Psoas muscle (tissue), 8 donors: ENCODE results near the gene STUB1. TPM values are rescaled to one million over a fixed set of nuclear protein-coding genes. Genes with fewer than 3 reads are reported as not detected.

Experiments used
- ATAC-seq, 4 donors: fragments of 200-7000 bp; cut with Tn5 transposase; one replicate each; pipeline ENCODE4 v1.9.1; 2020; ENCODE audit warnings: moderate library complexity in 3 of 4, mild to moderate bottlenecking in 2 of 4
- DNase-seq, 2 donors: peaks; one replicate each; pipeline ENCODE4 v3.0.0-alpha.2; 2020
- H3K27ac ChIP-seq: fragments of 200-600 bp; one replicate; pipeline ENCODE4 v1.8.0; 2022
- H3K27me3 ChIP-seq, 3 donors: fragments of 200-600 bp in 1 of 3; one replicate each; pipeline versions ENCODE4 v1.6.1 to v1.8.0; 2013 to 2022; ENCODE audit warnings: low read length in 2 of 3, mild to moderate bottlenecking in 2 of 3, moderate library complexity in 1 of 3; ENCODE audit not compliant: insufficient read depth in 3 of 3
- H3K36me3 ChIP-seq, 2 donors: fragments of 200-600 bp in 1 of 2; one replicate each; pipeline versions ENCODE4 v1.6.1 to v1.8.0; 2013 to 2022; ENCODE audit warnings: low read depth in 1 of 2, mild to moderate bottlenecking in 1 of 2, moderate library complexity in 1 of 2; ENCODE audit not compliant: insufficient read depth in 1 of 2
- H3K4me1 ChIP-seq: fragments of 200-600 bp; one replicate; pipeline ENCODE4 v1.8.0; 2022
- H3K4me3 ChIP-seq: fragments of 200-600 bp; one replicate; pipeline ENCODE4 v1.8.0; 2022; ENCODE audit warnings: mild to moderate bottlenecking
- H3K9me3 ChIP-seq: fragments of 200-600 bp; one replicate; pipeline ENCODE4 v1.8.0; 2022
- WGBS, 3 donors: extraction: QIAGEN DNeasy Blood & Tissue Kit; methylation state at CpG; one replicate each; pipeline versions ENCODE4 v1.1.6 to v1.1.7; 2013; 5-methylcytosine and 5-hydroxymethylcytosine counted together
- intact Hi-C, 2 donors: fragments of 100-400 bp; cut with DNase I; formaldehyde crosslinking; loops; one replicate each; pipeline versions ENCODE4 v1.11.0 to v1.14.2; 2022
- polyA plus RNA-seq, 3 donors: library from polyadenylated mRNA; stranded (reverse); fragments of 200-250 nt; gene quantifications; one replicate each; pipeline ENCODE4 v1.2.3, GENCODE V29; 2013
- total RNA-seq, 4 donors: library from RNA; stranded (reverse); fragmentation: NEBNext Ultra II Directional in 2 of 4; extraction: Animal tissue kit (Norgen Biotek cat#: 25700) in 2 of 4; gene quantifications; one replicate each; pipeline versions ENCODE4 v1.2.1 to v1.2.4, GENCODE V29; 2021 to 2023
- TF ChIP-seq, protein P1 (sequence below): fragments of 200-600 bp; IDR thresholded peaks from one replicate; pipeline ENCODE4 v1.8.0; 2022; ENCODE audit warnings: antibody characterized with exemption
- donor health status: healthy with polysubstance abuse.
- donor health status: DM: no; HTN: no; CAD: no; lungs with moderate emphysema.
- donor health status: Bipolar disorder and iron deficiency.
- donor health status: healthy.
- donor health status: DM: yes; HTN: yes; CAD: no.
- donor health status: DM: no; HTN: no; CAD: no.
- donor health status: DM: no; HTN: no; CAD: no.
- donor health status: DM: yes; HTN: yes; CAD: no.

The STUB1 gene
- total and polyA plus RNA-seq, 7 donors: 108 to 150 (median 127) TPM

GRCh38 chr16:647173-647902 is 32.9 kb upstream of the STUB1 start:
- Histone ChIP-seq H3K36me3 (peaks cover 0 to 5% of the 10 kb centered on the region in 2 donors), H3K4me3 (peak overlapping the region; percentile 88), H3K4me1 (peaks cover 67% of the 10 kb centered on the region), H3K27ac (peak overlapping the region; percentile 93), H3K9me3 (no peaks in the 10 kb centered on the region), H3K27me3 (no peaks in the 10 kb centered on the region)
- intact Hi-C loops: no loop called here
- TF ChIP-seq, protein P1, sequence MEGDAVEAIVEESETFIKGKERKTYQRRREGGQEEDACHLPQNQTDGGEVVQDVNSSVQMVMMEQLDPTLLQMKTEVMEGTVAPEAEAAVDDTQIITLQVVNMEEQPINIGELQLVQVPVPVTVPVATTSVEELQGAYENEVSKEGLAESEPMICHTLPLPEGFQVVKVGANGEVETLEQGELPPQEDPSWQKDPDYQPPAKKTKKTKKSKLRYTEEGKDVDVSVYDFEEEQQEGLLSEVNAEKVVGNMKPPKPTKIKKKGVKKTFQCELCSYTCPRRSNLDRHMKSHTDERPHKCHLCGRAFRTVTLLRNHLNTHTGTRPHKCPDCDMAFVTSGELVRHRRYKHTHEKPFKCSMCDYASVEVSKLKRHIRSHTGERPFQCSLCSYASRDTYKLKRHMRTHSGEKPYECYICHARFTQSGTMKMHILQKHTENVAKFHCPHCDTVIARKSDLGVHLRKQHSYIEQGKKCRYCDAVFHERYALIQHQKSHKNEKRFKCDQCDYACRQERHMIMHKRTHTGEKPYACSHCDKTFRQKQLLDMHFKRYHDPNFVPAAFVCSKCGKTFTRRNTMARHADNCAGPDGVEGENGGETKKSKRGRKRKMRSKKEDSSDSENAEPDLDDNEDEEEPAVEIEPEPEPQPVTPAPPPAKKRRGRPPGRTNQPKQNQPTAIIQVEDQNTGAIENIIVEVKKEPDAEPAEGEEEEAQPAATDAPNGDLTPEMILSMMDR: no peak
- WGBS, 3 donors: 37 to 60% (median 49%) methylated on average over 24 to 25 of the region's 25 CpGs
- DNase-seq: no peak
- peak; percentile 3 to 29 (median 18) for ATAC-seq

DNA sequence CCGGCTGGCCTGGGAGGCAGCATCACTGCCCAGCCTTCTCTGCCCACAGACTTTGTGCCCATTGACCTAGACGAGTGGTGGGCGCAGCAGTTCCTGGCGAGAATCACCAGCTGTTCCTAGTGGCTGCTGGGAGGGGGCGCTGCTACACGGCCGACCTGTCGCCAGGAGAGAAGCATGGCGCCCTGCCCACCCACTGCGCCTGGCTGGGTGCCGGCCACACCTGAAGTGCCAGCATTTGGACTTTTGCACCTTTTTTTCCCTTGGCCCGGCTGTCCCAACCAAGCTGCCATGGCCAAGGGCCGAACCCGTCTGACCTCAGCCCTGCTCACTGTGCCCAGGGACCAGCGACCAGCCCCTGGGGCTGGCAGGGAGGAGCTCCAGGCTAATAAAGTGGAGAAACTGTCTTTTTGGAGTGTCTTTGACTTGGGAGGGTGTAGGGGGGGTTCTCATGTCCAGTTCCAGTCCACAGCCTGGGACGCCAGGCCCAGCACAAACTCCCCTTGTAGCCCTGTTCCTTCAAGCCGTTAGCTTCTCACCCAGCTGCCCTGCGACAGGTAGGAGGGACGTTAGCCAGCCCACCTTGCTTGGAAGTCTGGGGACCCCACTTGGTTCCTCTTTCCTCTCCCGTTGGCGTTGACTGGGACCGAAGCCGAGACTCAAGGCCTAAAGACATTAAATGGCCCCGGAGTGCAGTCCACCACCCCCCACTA is 32.0 kb upstream of the STUB1 start:
- Histone ChIP-seq H3K4me3 (peak overlapping the region; percentile 88), H3K27ac (peak overlapping the region; percentile 93), H3K36me3 (peaks cover 0 to 5% of the 10 kb centered on the region in 2 donors), H3K4me1 (peaks cover 58% of the 10 kb centered on the region), H3K9me3 (no peaks in the 10 kb centered on the region), H3K27me3 (no peaks in the 10 kb centered on the region)
- 22 to 30% (median 24%) methylated on average over 24 of the region's 24 CpGs for WGBS, 3 donors
- TF ChIP-seq, protein P1: peak; percentile 29
- ATAC-seq (peak; percentile 24 to 53 (median 34)), DNase-seq (no peak)
- intact Hi-C loops: no loop called here

GRCh38 chr16:648781-649589 is 31.2 kb upstream of the STUB1 start, which contains the start of gene WDR90:
WDR90 (plus strand) TSS chr16:649365; CDS start chr16:649417, 52 bp downstream.
- peak within 1 kb of the TSS; percentile 88 for H3K4me3 ChIP-seq
- TF ChIP-seq, protein P1: no peak
- H3K36me3 ChIP-seq: peaks cover 0 to 5% of the 10 kb centered on the region in 2 donors
- WGBS, 3 donors: 1% methylated on average over 47 to 91 of the region's 91 CpGs
- peak within 1 kb of the TSS; percentile 93 for H3K27ac ChIP-seq
- intact Hi-C loops: no loop called here
- no peaks in the 10 kb centered on the region for H3K27me3 ChIP-seq
- ATAC-seq: peak; percentile 87 to 91 (median 88)
- no peaks in the 10 kb centered on the region for H3K9me3 ChIP-seq
- DNase-seq: peak; percentile 94 to 97
- H3K4me1 ChIP-seq: peaks cover 51% of the 10 kb centered on the region

DNA sequence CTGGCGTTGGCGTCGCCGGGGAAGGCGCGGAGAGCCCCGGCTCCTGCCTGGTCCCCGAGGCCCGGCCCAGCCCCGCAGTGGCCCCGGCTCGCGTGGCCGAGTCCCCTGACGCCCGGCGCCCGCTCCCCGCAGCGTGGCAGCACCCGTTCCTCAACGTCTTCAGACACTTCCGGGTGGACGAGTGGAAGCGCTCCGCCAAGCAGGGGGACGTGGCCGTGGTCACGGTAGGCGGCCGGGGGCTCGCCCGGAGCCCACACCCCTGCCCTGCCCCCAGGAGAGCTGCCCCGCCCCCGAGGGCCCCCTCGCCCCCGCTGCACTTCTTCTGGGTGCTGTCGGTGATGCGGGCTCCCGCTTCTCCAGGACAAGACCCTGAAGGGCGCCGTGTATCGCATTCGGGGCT is 30.6 kb upstream of the STUB1 start:
- H3K4me3 ChIP-seq: peak overlapping the region; percentile 88
- no peak for ATAC-seq
- DNase-seq: no peak
- intact Hi-C loops: no loop called here
- WGBS, 3 donors: 2 to 4% (median 3%) methylated on average over 28 to 44 of the region's 44 CpGs
- no peaks in the 10 kb centered on the region for H3K27me3 ChIP-seq
- H3K27ac ChIP-seq: peak overlapping the region; percentile 93
- no peaks in the 10 kb centered on the region for H3K36me3 ChIP-seq
- TF ChIP-seq, protein P1: no peak
- H3K9me3 ChIP-seq: no peaks in the 10 kb centered on the region
- H3K4me1 ChIP-seq: peaks cover 47% of the 10 kb centered on the region
